Liver (tissue), 9 donors: Measurements from ENCODE around the gene ALX3. TPM values are rescaled to one million over a fixed set of nuclear protein-coding genes. Genes with fewer than 3 reads are reported as not detected.

Experiments
- DNase-seq: peaks from one replicate; pipeline ENCODE4 v3.0.0-alpha.2; 2017; ENCODE audit warnings: low spot score
- H3K27ac ChIP-seq, 2 donors: one replicate each; pipeline ENCODE4 v1.7.0; 2013; ENCODE audit warnings: inconsistent platforms in 2 of 2, low read length in 2 of 2, control low read depth in 1 of 2, low read depth in 1 of 2, mild to moderate bottlenecking in 1 of 2
- H3K27me3 ChIP-seq, 4 donors: one replicate each; pipeline versions ENCODE4 v1.6.1 to v1.7.0; 2013; ENCODE audit warnings: low read length in 3 of 4, inconsistent platforms in 1 of 4, mild to moderate bottlenecking in 1 of 4, moderate library complexity in 1 of 4; ENCODE audit not compliant: control insufficient read depth in 4 of 4, insufficient read depth in 4 of 4
- H3K36me3 ChIP-seq, 4 donors: one replicate each; pipeline versions ENCODE4 v1.6.1 to v1.7.0; 2013; ENCODE audit warnings: low read length in 3 of 4, mild to moderate bottlenecking in 3 of 4, low read depth in 1 of 4, moderate library complexity in 1 of 4; ENCODE audit not compliant: control insufficient read depth in 4 of 4, insufficient read depth in 3 of 4
- H3K4me1 ChIP-seq, 4 donors: one replicate each; pipeline versions ENCODE4 v1.6.1 to v1.7.0; 2013; ENCODE audit warnings: low read length in 3 of 4, mild to moderate bottlenecking in 3 of 4, moderate library complexity in 1 of 4; ENCODE audit not compliant: control insufficient read depth in 4 of 4, insufficient read depth in 4 of 4
- H3K4me3 ChIP-seq, 3 donors: one replicate each; pipeline versions ENCODE4 v1.6.1 to v1.7.0; 2013; ENCODE audit warnings: low read length in 3 of 3, control low read depth in 1 of 3, low read depth in 1 of 3, mild to moderate bottlenecking in 1 of 3
- H3K9ac ChIP-seq, 2 donors: one replicate each; pipeline ENCODE4 v1.7.0; 2013; ENCODE audit warnings: low read length in 2 of 2, mild to moderate bottlenecking in 2 of 2, moderate library complexity in 2 of 2, control low read depth in 1 of 2, low read depth in 1 of 2
- H3K9me3 ChIP-seq, 4 donors: one replicate each; pipeline versions ENCODE4 v1.6.1 to v1.7.0; 2013; ENCODE audit warnings: low read length in 3 of 4; ENCODE audit not compliant: control insufficient read depth in 4 of 4
- ATF3 ChIP-seq: IDR thresholded peaks from 2 replicates; pipeline ENCODE4 v1.6.1; 2016; ENCODE audit warnings: antibody characterized with exemption
- CTCF ChIP-seq: fragments of 150-350 bp; IDR thresholded peaks from 2 replicates; pipeline ENCODE4 v1.5.1; 2017; ENCODE audit warnings: improper control_type of control experiment, low read depth, low read length; ENCODE audit not compliant: missing input control
- EGR1 ChIP-seq, 2 donors: IDR thresholded peaks; 2 replicates each; pipeline ENCODE4 v1.6.1; 2016 to 2018; ENCODE audit warnings: antibody characterized with exemption in 2 of 2, low read depth in 2 of 2
- FOXA1 ChIP-seq: IDR thresholded peaks from 2 replicates; pipeline ENCODE4 v1.6.1; 2016; ENCODE audit warnings: antibody characterized with exemption
- FOXA2 ChIP-seq: IDR thresholded peaks from 2 replicates; pipeline ENCODE4 v1.6.1; 2016; ENCODE audit warnings: antibody characterized with exemption
- GABPA ChIP-seq, 2 donors: IDR thresholded peaks in 1 of 2; conservative IDR thresholded peaks in 1 of 2; 2 replicates each; pipeline ENCODE4 v1.6.1; 2016; ENCODE audit warnings: antibody characterized with exemption in 2 of 2, mild to moderate bottlenecking in 1 of 2, moderate library complexity in 1 of 2
- HNF4A ChIP-seq, 2 donors: conservative IDR thresholded peaks; 2 replicates each; pipeline ENCODE4 v1.6.1; 2016; ENCODE audit warnings: antibody characterized with exemption in 2 of 2, mild to moderate bottlenecking in 2 of 2
- HNF4G ChIP-seq: IDR thresholded peaks from 2 replicates; pipeline ENCODE4 v1.6.1; 2016; ENCODE audit warnings: antibody characterized with exemption
- JUND ChIP-seq, 2 donors: IDR thresholded peaks; 2 replicates each; pipeline ENCODE4 v1.6.1; 2016; ENCODE audit warnings: antibody characterized with exemption in 2 of 2
- MAX ChIP-seq: IDR thresholded peaks from 2 replicates; pipeline ENCODE4 v1.6.1; 2016; ENCODE audit warnings: antibody characterized with exemption
- NR2F2 ChIP-seq: IDR thresholded peaks from 2 replicates; pipeline ENCODE4 v1.6.1; 2016; ENCODE audit warnings: antibody characterized with exemption
- RAD21 ChIP-seq, 2 donors: IDR thresholded peaks; 2 replicates each; pipeline ENCODE4 v1.6.1; 2016; ENCODE audit warnings: antibody characterized with exemption in 2 of 2, mild to moderate bottlenecking in 2 of 2
- REST ChIP-seq: IDR thresholded peaks from 2 replicates; pipeline ENCODE4 v1.6.1; 2016; ENCODE audit warnings: antibody characterized with exemption, mild to moderate bottlenecking
- RXRA ChIP-seq, 2 donors: IDR thresholded peaks; 2 replicates each; pipeline ENCODE4 v1.6.1; 2017 to 2018; ENCODE audit warnings: antibody characterized with exemption in 2 of 2, mild to moderate bottlenecking in 1 of 2
- SP1 ChIP-seq: IDR thresholded peaks from 2 replicates; pipeline ENCODE4 v1.6.1; 2018; ENCODE audit warnings: antibody characterized with exemption, mild to moderate bottlenecking
- TAF1 ChIP-seq: conservative IDR thresholded peaks from 2 replicates; pipeline ENCODE4 v1.6.1; 2016; ENCODE audit warnings: antibody characterized with exemption, mild to moderate bottlenecking
- YY1 ChIP-seq: IDR thresholded peaks from 2 replicates; pipeline ENCODE4 v1.6.1; 2016; ENCODE audit warnings: antibody characterized with exemption, mild to moderate bottlenecking
- ZBTB33 ChIP-seq: IDR thresholded peaks from 2 replicates; pipeline ENCODE4 v1.6.1; 2016; ENCODE audit warnings: antibody characterized with exemption
- WGBS: extraction: QIAGEN DNeasy Blood & Tissue Kit; methylation state at CpG from one replicate; pipeline ENCODE4 v1.1.7; 2013; 5-methylcytosine and 5-hydroxymethylcytosine counted together
- polyA plus RNA-seq, 2 donors: library from polyadenylated mRNA; stranded (reverse) in 1 of 2; unstranded in 1 of 2; fragments of 200-250 nt in 1 of 2; fragments of >200 nt in 1 of 2; fragmentation: Nextera tagmentation in 1 of 2; extraction: Ambion mirVana in 1 of 2; gene quantifications; one replicate each; pipeline versions ENCODE4 v1.2.1 to v1.2.3, GENCODE V29; 2013 to 2015
- total RNA-seq, 2 donors: library from RNA; depleted of rRNA; stranded (reverse); fragments of >200 nt; gene quantifications; one replicate each; pipeline ENCODE4 v1.2.3, GENCODE V29; 2014
- donor health status: healthy.
- donor health status: healthy.
- donor health status: healthy.
- donor health status: healthy.
- donor health status: healthy.

The ALX3 gene
- total and polyA plus RNA-seq, 4 donors = not detected

- no peaks in the 10 kb centered on the region for H3K9me3 ChIP-seq
- TF ChIP-seq FOXA2 = no peak
- TF ChIP-seq YY1 = peak; percentile 82
- H3K4me3 ChIP-seq = peak overlapping the region; percentile 75 to 97 (median 90)
- H3K9ac ChIP-seq = peak overlapping the region; percentile 57 to 88
- H3K27ac ChIP-seq = peak overlapping the region; percentile 76 to 78
- no peaks in the 10 kb centered on the region for H3K27me3 ChIP-seq
- peaks cover 5 to 26% (median 17%) of the 10 kb centered on the region in 4 donors for H3K4me1 ChIP-seq
- DNase-seq = no peak
- peaks cover 0 to 12% (median 11%) of the 10 kb centered on the region in 4 donors for H3K36me3 ChIP-seq
- 43% methylated on average over 4 of the region's 4 CpGs for WGBS
Measured at GRCh38 chr1:110034040-110034450, 36.4 kb downstream of the ALX3 start.

GRCh38 chr1:110033421-110033820 is 37.1 kb downstream of the ALX3 start:
- no peak for DNase-seq
- TF ChIP-seq SP1 = no peak
- no peak for TF ChIP-seq YY1
- TF ChIP-seq RAD21 (IDR thresholded peaks at IDR 0.05) = no peak
- no peak for TF ChIP-seq HNF4A (conservative IDR thresholded peaks at IDR 0.05)
- no peak for TF ChIP-seq MAX
- no peak for TF ChIP-seq RXRA (IDR thresholded peaks at IDR 0.05)
- TF ChIP-seq CTCF = no peak
- H3K9me3 ChIP-seq = no peaks in the 10 kb centered on the region
- peaks cover 5 to 26% (median 17%) of the 10 kb centered on the region in 4 donors for H3K4me1 ChIP-seq
- H3K36me3 ChIP-seq = peaks cover 0 to 6% (median 4%) of the 10 kb centered on the region in 4 donors
- H3K9ac ChIP-seq = no peak overlapping the region
- H3K27ac ChIP-seq = no peak overlapping the region
- no peak overlapping the region for H3K4me3 ChIP-seq
- WGBS = 92% methylated on average over 5 of the region's 5 CpGs
- no peaks in the 10 kb centered on the region for H3K27me3 ChIP-seq

- H3K27ac ChIP-seq = no peak overlapping the region
- 92% methylated on average over 2 of the region's 2 CpGs for WGBS
- DNase-seq = no peak
- H3K36me3 ChIP-seq = no peaks in the 10 kb centered on the region
- H3K4me1 ChIP-seq = peaks cover 5 to 26% (median 17%) of the 10 kb centered on the region in 4 donors
- TF ChIP-seq REST (no peak), SP1 (no peak), MAX (no peak), ATF3 (no peak), HNF4G (no peak), TAF1 (no peak), NR2F2 (no peak), JUND (IDR thresholded peaks at IDR 0.05) (no peak), RAD21 (IDR thresholded peaks at IDR 0.05) (no peak), RXRA (IDR thresholded peaks at IDR 0.05) (no peak), FOXA2 (no peak), ZBTB33 (no peak), YY1 (no peak), FOXA1 (no peak), CTCF (no peak), HNF4A (conservative IDR thresholded peaks at IDR 0.05) (no peak), GABPA (IDR thresholded peaks at IDR 0.05 in 1 of 2, conservative IDR thresholded peaks at IDR 0.05 in 1 of 2) (no peak), EGR1 (IDR thresholded peaks at IDR 0.05; ENCODE audit: low read depth in 2 of 2) (no peak)
- H3K9me3 ChIP-seq = no peaks in the 10 kb centered on the region
- H3K4me3 ChIP-seq = no peak overlapping the region
- no peak overlapping the region for H3K9ac ChIP-seq
- H3K27me3 ChIP-seq = no peaks in the 10 kb centered on the region
Measured at GRCh38 chr1:110032327-110032726, 38.1 kb downstream of the ALX3 start.
